Kasumi-1 (cell line): Measurements from ENCODE around the gene BANP.
"Not testable (repeated sequence)": the region's sequence is repeated elsewhere in the genome, so short reads cannot be mapped to it uniquely, and the experiment has no call there.

Experiments used
- DNase-seq, 2 experiments: peaks; one replicate each; lab custom pipeline; 2025; lab: John Stamatoyannopoulos, UW

The BANP gene

DNA sequence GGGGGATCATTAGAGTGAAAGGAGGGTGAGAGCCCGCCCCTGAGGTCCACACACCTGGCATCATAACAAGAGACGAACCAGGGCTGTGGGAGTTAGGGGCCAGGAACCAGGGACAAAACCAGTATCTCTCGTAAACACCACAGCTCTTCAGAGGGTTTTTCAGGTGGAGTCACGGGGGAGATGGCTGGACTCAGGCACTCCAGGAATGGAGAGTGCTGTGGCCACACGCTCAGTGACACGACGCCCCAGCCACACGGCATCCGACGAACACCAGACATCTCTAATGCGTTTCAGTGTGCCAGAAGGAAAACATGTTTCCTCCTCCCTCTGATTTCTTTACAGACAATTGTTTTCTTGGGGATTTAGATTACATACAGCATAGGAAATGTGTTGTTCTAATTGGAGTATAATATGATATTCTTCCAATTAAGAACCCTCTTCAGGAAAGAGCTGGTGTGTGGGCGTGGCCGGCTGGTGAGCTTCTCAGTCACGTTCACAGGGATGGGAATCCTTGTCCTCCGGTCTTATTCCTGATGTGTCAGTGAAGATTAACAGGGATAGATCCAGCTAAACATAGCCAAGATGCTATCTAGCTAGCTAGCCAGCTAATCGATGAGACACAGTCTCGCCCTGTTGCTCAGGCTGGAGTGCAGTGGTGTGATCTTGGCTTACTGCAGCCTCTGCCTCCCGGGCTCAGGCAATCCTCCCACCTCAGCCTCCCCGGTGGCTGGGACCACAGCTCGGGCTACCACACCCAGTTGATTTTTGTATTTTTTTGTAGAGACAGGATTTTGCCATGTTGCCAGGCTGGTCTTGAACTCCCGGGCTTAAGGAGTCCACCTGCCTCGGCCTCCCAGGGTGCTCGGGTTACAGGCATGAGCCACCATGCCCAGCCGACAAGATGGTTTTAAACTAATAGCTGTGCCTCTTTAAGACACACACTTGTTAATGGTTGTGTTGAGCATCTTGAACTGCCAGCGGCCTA is 98.6 kb downstream of the BANP start:
- DNase-seq = no peak

DNA sequence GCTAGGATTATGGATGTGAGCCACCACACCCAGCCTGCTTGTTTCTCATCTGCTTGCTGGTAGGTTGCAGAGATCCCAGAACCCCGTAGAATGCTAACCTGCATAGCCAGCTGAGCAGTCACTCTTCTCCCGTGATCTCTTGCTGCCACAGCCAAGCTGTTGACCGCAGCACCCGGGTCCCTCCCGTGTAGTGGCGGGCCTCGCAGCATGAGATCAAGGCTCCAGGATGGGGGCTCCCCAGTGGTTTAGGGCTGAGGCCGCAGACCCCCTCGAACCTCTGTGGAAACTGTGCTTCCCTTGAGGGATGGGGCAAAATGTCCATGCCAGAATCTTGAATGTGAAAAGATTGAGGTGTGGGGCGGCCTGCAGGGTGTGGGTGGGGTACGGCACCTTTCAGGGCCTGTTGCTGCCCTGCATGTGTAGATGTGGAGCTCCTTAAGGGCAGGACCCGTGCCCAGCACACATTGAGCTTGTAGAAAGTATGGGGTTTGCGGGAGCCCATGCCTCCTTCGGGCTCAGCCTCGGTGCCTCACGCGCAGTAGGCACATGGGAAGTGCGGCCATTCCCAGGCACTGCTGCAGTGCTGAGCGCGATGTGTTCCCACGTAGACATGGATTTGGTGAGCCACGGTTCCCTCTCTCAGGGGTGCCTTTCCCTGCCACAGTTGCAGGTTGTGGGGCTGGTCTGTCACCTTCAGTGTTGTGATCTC is 99.9 kb downstream of the BANP start:
- no peak for DNase-seq

DNA sequence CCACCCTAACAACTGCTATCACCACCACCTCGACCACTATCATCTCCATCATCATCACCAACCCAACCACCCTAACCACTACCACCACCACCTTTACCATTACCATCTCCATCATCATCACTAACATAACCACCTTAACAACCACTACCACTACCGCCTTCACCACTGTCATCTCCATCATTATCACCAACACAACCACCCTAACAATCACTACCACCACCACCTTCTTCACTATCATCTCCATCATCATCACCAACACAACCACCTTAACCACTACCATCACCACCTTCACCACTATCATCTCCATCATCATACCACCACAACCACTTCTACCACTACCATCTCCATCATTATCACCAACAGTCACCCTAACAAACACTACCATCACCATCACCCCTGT is 101.4 kb downstream of the BANP start:
- DNase-seq = no peak

- not testable (repeated sequence) for DNase-seq
Measured at GRCh38 chr16:88053479-88053878, 102.2 kb downstream of the BANP start.

DNA sequence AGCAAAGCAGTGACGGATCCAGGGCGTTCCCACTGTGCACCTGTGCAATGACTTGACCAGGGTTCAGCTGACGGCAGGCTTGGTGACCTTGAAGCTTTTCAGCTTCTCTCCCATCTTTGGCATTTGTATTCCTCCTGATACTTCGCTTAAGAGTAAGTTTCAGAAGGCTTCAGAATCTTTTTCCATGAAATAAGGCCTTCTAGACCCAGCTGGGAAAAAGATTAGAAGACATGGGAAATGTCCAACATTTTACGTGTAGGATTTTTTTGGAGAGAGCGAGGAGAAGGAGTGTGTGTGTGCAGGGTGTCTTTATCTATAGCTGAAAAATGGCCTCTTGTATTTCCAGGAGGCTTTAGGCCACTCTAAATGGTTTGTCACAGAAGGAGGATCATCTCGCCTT is 104.1 kb downstream of the BANP start:
- DNase-seq = no peak

DNA sequence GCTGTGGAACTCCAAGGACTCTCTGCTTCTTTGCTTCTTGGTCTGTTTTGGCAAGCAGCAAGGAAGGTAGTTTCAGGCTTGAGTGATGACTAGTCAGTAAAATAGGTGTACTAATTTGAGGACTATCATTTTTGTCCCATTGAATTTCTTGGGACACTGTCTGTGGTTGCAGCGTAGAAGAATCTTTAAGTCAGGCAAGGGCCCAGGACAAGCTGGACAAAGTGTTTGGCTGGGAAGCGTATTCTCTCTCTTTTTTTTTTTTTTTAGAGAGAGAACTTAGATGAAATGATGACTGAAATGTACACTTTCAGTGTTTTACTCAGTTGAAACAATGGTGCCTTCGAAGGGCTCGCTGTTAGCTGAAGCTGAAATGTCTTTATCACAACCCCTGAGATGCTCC is 105.0 kb downstream of the BANP start:
- DNase-seq = no peak

DNA sequence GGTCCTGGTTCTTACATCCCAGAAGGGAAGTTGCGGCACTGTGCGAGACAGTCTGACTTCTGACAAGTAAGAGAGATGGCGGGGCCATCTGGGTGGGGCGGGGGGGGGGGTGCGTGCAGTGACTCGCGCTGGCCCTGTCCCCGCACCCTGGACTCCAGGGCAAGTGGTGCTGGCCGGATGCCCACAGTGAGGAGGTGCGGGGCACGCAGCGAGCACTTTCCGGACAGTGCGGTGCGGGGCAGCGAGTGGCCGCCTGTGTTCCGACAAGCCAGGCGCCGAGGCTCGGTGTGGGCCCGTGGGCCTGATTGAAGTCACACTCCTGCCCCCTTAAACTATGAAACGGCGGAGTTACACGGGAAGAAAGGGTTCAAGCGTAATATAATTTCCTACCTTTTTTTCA is 106.4 kb downstream of the BANP start:
- no peak for DNase-seq

- DNase-seq = no peak
Measured at GRCh38 chr16:88058136-88058535, 106.9 kb downstream of the BANP start.

GRCh38 chr16:88058817-88059216 is 107.6 kb downstream of the BANP start:
- no peak for DNase-seq

DNA sequence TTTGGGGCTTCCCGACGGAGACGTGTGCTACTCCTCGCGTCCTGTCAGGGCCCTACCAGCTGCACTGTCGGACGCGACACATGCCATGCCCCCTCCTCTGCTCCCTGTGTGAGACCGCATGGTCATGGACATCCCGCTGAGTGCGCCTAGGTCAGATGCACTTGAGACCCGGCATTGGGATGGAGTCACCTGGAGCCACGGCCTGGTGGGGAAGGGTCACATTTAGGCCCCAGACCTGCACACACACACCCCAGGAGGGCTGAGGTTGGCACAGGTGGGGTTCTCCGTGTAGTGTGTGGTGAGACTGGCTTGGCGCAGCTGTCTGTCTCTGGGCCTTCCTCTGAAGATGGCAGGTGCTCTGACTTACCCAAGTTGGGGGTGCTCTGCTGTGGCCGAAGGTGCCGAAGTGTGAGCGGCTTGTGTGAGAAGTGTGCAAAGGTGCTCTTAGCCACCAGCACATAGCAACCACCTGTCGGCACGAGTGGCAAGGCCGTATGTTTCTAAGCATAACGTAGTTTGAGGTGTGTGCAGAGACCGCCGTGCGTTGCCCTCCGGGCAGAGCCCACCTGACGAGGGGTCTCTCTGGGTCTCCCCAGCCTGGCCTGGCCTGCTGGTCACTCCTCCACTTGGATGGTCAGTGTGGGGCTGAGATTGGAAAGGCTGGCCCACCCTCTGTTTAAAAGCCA is 108.6 kb downstream of the BANP start:
- no peak for DNase-seq

GRCh38 chr16:88060524-88061219 is 109.4 kb downstream of the BANP start:
- DNase-seq = no peak

DNA sequence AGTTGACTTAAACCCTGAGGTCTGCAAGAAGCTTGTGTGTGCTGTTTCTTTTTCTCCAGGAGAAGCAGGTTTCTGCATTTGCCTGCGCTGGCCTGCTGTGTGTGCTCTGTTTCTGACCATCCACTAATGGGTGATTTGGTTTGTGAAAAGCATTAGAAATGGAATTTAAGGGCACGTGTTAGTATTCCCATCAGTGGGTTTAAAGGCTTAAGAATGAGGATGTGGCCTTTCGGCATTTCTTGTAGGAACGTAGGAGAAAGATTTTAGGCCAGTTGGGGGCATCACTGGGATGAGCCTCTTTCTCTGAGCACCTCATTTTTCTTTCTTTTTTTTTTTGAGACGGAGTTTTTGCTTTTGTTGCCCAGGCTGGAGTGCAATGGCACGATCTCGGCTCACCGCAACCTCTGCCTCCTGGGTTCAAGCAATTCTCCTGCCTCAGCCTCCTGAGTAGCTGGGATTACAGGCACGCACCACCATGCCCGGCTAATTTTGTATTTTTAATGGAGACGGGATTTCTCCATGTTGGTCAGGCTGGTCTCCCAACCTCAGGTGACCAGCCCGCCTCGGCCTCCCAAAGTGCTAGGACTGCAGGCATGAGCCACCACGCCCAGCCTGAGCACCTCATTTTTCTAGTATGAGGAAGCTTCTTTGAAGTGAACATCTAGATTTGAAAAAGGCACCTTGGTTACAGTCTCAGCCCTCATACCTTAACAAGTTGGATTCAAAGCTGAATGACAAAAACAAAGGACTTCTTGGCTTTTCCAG is 110.3 kb downstream of the BANP start:
- DNase-seq = no peak

GRCh38 chr16:88062341-88063210 is 111.3 kb downstream of the BANP start:
- DNase-seq = no peak

- no peak for DNase-seq
Measured at GRCh38 chr16:88063211-88063773, 112.1 kb downstream of the BANP start.

DNA sequence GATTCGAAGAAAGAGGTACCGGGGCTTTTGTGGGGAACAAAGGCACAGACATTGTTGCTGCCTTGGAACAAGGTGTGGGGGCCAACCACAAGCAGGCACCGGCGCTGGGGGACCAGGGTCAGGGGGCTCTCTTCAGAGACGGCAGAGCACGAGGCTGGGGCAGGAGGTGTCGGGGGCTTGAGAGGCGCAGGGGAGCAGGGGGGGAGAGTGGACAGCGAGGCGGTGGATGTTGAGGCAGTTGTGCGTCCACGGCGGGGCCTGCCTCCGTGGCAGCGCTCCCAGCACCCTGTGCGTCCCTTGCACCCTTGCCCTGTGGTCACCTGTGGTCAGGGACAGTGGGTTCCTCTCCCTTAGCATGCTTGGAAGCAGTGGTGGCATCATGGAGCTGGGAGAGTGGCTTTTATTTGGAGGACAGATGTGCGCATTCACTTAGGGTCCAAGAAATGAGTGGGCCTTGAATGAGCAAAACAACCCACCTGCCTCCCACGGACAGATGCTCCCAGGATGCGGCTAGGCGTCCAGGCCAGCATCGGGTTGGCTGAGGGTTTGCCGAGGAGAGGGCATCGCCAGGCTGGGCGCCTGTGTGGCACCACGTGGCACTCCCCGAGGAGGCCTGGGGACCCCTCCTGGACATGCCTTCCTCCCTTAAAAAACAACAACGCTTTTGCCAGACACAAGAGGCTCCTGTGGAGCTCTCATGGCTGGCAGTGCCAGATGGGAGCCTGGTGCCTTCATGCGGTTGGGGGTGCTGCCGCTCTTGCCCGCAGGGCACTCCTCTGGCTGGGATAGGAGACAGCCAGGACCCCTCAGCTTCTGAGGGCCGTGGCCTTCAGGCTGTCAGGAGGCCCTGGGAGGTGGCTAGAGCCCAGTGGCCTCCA is 113.0 kb downstream of the BANP start:
- no peak for DNase-seq

- DNase-seq = no peak
Measured at GRCh38 chr16:88064889-88065746, 113.9 kb downstream of the BANP start.

- no peak for DNase-seq
Measured at GRCh38 chr16:88065747-88066142, 114.5 kb downstream of the BANP start.

DNA sequence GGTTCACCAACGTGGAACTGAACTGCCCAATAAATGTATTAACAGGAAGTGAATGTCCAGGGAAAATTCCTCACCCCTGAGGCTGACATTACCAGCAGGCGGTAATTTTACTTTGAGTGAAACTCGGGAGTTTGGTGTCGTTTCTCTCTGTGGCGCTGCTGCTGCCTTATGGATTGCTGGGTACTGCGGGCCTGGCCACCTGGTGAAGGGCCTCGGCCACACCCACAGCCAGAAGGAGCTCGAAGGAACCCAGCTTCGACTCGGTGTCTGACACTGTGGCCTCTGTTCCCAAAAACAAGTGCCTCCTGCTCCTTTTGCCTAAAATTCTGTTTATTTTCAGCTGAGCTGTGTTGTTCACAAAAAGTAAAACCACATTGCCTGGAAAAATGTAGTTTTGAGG is 115.0 kb downstream of the BANP start:
- no peak for DNase-seq
